Measurements from ENCODE around the gene LARP1.

Gene LARP1

DNA sequence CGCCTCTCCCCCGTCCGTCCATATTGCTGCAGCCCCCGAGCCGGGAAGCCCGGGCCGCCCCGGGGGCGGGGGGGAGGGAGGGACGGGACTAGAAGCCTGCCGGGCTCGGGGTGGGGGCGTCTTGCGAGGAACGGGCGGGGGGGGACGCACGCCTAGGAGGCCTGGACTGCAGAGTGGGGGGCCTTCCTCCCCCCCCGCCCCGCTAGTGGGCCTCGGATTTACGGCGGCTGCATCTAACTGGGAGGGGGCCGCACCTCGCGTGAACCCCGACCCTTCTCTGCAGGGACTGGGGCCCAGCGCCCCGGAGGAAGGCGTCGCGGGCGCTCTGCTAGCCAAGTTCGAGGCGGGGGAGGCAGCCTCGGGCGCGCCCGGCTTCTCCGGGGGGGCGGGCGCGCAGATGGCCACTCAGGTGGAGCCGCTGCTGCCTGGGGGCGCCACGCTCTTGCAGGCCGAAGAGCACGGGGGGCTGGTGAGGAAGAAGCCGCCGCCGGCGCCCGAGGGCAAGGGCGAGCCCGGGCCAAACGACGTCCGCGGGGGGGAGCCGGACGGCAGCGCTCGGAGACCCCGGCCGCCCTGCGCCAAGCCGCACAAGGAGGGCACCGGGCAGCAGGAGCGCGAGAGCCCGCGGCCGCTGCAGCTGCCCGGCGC, at the start of gene LARP1:
Gene LARP1 (plus strand): TSS at position 17 of the 648 bp plus-strand sequence. CDS start 381 bp downstream, at position 398.
- peaks cover 47% of the 10 kb centered on the region for H3K4me1 ChIP-seq (ENCODE audit: control insufficient read depth, low read length)
- H3K27ac ChIP-seq (ENCODE audit: low read depth, low read length) = peak within 1 kb of the TSS; percentile 81
- TF ChIP-seq, protein P1, sequence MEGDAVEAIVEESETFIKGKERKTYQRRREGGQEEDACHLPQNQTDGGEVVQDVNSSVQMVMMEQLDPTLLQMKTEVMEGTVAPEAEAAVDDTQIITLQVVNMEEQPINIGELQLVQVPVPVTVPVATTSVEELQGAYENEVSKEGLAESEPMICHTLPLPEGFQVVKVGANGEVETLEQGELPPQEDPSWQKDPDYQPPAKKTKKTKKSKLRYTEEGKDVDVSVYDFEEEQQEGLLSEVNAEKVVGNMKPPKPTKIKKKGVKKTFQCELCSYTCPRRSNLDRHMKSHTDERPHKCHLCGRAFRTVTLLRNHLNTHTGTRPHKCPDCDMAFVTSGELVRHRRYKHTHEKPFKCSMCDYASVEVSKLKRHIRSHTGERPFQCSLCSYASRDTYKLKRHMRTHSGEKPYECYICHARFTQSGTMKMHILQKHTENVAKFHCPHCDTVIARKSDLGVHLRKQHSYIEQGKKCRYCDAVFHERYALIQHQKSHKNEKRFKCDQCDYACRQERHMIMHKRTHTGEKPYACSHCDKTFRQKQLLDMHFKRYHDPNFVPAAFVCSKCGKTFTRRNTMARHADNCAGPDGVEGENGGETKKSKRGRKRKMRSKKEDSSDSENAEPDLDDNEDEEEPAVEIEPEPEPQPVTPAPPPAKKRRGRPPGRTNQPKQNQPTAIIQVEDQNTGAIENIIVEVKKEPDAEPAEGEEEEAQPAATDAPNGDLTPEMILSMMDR (IDR thresholded peaks at IDR 0.05; ENCODE audit: low read depth, low read length, poor library complexity, severe bottlenecking) = no peak
- no peak for TF ChIP-seq EZH2phosphoT487 (IDR thresholded peaks at IDR 0.05; ENCODE audit: borderline replicate concordance, low read length)

DNA sequence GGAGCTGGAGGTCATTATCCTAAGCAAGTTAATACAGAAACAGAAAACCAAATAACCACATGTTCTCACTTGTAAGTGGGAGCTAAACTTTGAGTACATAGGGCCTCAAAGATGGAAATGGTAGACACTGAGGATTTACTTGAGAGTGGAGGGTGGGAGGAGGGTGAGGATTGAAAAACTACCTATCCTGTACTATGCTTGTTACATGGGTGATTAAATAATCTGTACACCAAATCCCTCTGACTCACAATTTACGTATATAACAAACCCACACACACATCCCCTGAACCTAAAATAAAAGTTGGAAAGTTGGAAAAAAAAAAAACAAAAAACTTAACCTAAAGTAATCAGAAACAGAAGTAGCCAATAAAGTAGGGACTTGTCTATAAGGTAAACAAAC, 48.8 kb upstream of the LARP1 start:
- Histone ChIP-seq H3K4me1 (ENCODE audit: control insufficient read depth, low read length) (no peaks in the 10 kb centered on the region), H3K4me2 (ENCODE audit: low read length) (no peak overlapping the region), H3K79me2 (ENCODE audit: control insufficient read depth, low read length) (no peaks in the 10 kb centered on the region), H3K27me3 (ENCODE audit: control insufficient read depth, low read length) (no peaks in the 10 kb centered on the region), H3K9me2 (replicated peaks; ENCODE audit: control insufficient read depth, low read length) (no peaks in the 10 kb centered on the region), H3K27ac (ENCODE audit: low read depth, low read length) (no peak overlapping the region), H3K36me3 (ENCODE audit: control insufficient read depth, low read length) (no peaks in the 10 kb centered on the region), H3K9me3 (ENCODE audit: control insufficient read depth, insufficient read depth, low read length) (no peaks in the 10 kb centered on the region), H4K20me1 (ENCODE audit: control insufficient read depth, insufficient read depth, low read depth, low read length) (no peaks in the 10 kb centered on the region), H3K4me3 (ENCODE audit: low read length) (no peak overlapping the region), H3F3A (ENCODE audit: control insufficient read depth, insufficient read depth) (no peaks in the 10 kb centered on the region)
- TF ChIP-seq, protein P1 (IDR thresholded peaks at IDR 0.05; ENCODE audit: low read depth, low read length, poor library complexity, severe bottlenecking) = no peak
- no peak for TF ChIP-seq EZH2phosphoT487 (IDR thresholded peaks at IDR 0.05; ENCODE audit: borderline replicate concordance, low read length)

More for the DNA sequence above, at the start of gene LARP1:
- Histone ChIP-seq H3K9me2 (replicated peaks; ENCODE audit: control insufficient read depth, low read length) (no peaks in the 10 kb centered on the region), H3K4me2 (ENCODE audit: low read length) (peak within 1 kb of the TSS; percentile 86), H3F3A (ENCODE audit: control insufficient read depth, insufficient read depth) (no peaks in the 10 kb centered on the region; the same call in 1 of the 2 replicates), H3K36me3 (ENCODE audit: control insufficient read depth, low read length) (peaks cover 46% of the 10 kb centered on the region), H3K79me2 (ENCODE audit: control insufficient read depth, low read length) (peaks cover 72% of the 10 kb centered on the region), H3K4me3 (ENCODE audit: low read length) (peak within 1 kb of the TSS; percentile 85), H3K9me3 (ENCODE audit: control insufficient read depth, insufficient read depth, low read length) (no peaks in the 10 kb centered on the region), H4K20me1 (ENCODE audit: control insufficient read depth, insufficient read depth, low read depth, low read length) (peaks cover 29% of the 10 kb centered on the region), H3K27me3 (ENCODE audit: control insufficient read depth, low read length) (no peaks in the 10 kb centered on the region)

DNA sequence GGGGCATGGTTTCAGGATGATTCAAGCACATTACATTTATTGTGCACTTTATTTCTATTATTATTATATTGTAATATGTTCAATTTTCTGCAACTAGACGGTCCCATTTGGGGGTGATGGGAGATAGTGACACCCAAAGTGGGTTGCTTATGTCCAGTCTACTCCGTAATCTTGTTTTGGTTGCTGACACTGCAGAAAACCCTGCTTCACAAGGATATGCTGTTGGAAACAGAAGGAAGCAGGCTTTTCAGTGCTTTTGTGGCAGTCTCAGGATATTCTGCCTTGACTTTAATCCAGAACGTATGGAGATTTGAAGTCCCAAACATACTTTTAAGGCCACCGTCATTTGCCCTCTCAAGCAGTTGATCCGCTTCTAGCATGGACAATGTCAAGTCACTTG, 47.5 kb upstream of the LARP1 start:
- Histone ChIP-seq H3F3A (ENCODE audit: control insufficient read depth, insufficient read depth) (no peaks in the 10 kb centered on the region), H3K4me3 (ENCODE audit: low read length) (no peak overlapping the region), H3K4me2 (ENCODE audit: low read length) (no peak overlapping the region), H3K4me1 (ENCODE audit: control insufficient read depth, low read length) (no peaks in the 10 kb centered on the region), H3K79me2 (ENCODE audit: control insufficient read depth, low read length) (no peaks in the 10 kb centered on the region), H4K20me1 (ENCODE audit: control insufficient read depth, insufficient read depth, low read depth, low read length) (no peaks in the 10 kb centered on the region), H3K9me3 (ENCODE audit: control insufficient read depth, insufficient read depth, low read length) (no peaks in the 10 kb centered on the region), H3K27ac (ENCODE audit: low read depth, low read length) (no peak overlapping the region), H3K27me3 (ENCODE audit: control insufficient read depth, low read length) (no peaks in the 10 kb centered on the region), H3K9me2 (replicated peaks; ENCODE audit: control insufficient read depth, low read length) (no peaks in the 10 kb centered on the region), H3K36me3 (ENCODE audit: control insufficient read depth, low read length) (no peaks in the 10 kb centered on the region)
- TF ChIP-seq, protein P1 (IDR thresholded peaks at IDR 0.05; ENCODE audit: low read depth, low read length, poor library complexity, severe bottlenecking) = no peak
- no peak for TF ChIP-seq EZH2phosphoT487 (IDR thresholded peaks at IDR 0.05; ENCODE audit: borderline replicate concordance, low read length)
